Measurements from ENCODE around the gene COL24A1. TPM values are rescaled to one million over a fixed set of nuclear protein-coding genes. Genes with fewer than 3 reads are reported as not detected.

The COL24A1 gene
- total and polyA plus RNA-seq, 2 of the 8 experiments (the other 6 are each of a cell fraction or from before 2014, with no cell fraction given) = 0.23 to 1.1 TPM

- TF ChIP-seq, protein P1, sequence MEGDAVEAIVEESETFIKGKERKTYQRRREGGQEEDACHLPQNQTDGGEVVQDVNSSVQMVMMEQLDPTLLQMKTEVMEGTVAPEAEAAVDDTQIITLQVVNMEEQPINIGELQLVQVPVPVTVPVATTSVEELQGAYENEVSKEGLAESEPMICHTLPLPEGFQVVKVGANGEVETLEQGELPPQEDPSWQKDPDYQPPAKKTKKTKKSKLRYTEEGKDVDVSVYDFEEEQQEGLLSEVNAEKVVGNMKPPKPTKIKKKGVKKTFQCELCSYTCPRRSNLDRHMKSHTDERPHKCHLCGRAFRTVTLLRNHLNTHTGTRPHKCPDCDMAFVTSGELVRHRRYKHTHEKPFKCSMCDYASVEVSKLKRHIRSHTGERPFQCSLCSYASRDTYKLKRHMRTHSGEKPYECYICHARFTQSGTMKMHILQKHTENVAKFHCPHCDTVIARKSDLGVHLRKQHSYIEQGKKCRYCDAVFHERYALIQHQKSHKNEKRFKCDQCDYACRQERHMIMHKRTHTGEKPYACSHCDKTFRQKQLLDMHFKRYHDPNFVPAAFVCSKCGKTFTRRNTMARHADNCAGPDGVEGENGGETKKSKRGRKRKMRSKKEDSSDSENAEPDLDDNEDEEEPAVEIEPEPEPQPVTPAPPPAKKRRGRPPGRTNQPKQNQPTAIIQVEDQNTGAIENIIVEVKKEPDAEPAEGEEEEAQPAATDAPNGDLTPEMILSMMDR (IDR thresholded peaks at IDR 0.05; ENCODE audit: control extremely low read depth in 1 of 3, insufficient read depth in 1 of 3, low read depth in 1 of 3, low read length in 3 of 3) = no peak
- no peak for TF ChIP-seq SP1 (IDR thresholded peaks at IDR 0.05; ENCODE audit: low read depth, low read length)
- no peak for TF ChIP-seq TCF12 (IDR thresholded peaks at IDR 0.05; ENCODE audit: low read depth, low read length)
- no peak for TF ChIP-seq JUN (IDR thresholded peaks at IDR 0.05; ENCODE audit: low read depth, low read length)
- no peak for TF ChIP-seq TBP (IDR thresholded peaks at IDR 0.05; ENCODE audit: low read depth, low read length)
- no peak for TF ChIP-seq EP300 (IDR thresholded peaks at IDR 0.05; ENCODE audit: borderline replicate concordance in 1 of 2, low read depth in 2 of 2, low read length in 2 of 2)
Observed at GRCh38 chr1:85815906-85816305, 340.7 kb downstream of the COL24A1 start (continued).

All from H1 (cell line).